ENCODE measurements around the gene CPSF4.

Gene CPSF4

DNA sequence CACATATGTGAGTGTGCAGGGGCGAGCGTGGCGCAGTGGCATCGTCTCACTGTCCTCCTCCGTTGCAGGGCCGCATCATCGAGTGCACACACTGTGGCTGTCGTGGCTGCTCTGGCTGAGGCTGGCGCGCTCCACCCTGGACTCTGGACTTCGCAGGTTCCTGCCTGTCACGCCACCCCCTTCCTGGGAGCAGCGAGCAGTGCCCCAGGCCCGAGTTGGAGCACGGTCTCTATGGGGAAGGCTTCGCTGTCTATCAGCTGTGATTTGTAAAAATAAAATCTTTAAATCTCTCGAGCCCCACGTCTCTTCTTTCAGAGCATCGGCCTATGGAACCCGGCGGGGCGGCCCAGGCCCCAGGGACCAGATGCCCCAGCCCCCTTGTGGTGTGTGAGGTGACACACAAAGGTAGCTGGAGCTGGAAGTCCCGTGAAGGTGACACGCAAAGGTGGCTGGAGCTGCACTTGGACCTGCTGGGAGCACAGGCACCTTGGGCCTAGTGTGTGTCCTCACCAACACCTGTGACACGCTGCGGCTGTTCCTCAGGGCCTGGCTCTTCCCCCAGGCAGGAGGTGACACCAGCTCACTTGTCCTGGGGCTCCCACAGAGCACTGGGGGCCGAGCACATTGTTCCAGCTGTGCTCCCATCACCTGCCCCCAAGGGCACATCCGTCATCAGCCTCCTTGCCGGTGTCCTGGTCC is 19.3 kb upstream of the CPSF4 start:
- TF ChIP-seq, protein P1, sequence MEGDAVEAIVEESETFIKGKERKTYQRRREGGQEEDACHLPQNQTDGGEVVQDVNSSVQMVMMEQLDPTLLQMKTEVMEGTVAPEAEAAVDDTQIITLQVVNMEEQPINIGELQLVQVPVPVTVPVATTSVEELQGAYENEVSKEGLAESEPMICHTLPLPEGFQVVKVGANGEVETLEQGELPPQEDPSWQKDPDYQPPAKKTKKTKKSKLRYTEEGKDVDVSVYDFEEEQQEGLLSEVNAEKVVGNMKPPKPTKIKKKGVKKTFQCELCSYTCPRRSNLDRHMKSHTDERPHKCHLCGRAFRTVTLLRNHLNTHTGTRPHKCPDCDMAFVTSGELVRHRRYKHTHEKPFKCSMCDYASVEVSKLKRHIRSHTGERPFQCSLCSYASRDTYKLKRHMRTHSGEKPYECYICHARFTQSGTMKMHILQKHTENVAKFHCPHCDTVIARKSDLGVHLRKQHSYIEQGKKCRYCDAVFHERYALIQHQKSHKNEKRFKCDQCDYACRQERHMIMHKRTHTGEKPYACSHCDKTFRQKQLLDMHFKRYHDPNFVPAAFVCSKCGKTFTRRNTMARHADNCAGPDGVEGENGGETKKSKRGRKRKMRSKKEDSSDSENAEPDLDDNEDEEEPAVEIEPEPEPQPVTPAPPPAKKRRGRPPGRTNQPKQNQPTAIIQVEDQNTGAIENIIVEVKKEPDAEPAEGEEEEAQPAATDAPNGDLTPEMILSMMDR (IDR thresholded peaks at IDR 0.05; ENCODE audit: low read length, missing control alignments) = no peak
- H3K4me3 ChIP-seq (replicated peaks; ENCODE audit: low read depth, low read length) = no peak overlapping the region
- no peak for DNase-seq (ENCODE audit: low read depth)

DNA sequence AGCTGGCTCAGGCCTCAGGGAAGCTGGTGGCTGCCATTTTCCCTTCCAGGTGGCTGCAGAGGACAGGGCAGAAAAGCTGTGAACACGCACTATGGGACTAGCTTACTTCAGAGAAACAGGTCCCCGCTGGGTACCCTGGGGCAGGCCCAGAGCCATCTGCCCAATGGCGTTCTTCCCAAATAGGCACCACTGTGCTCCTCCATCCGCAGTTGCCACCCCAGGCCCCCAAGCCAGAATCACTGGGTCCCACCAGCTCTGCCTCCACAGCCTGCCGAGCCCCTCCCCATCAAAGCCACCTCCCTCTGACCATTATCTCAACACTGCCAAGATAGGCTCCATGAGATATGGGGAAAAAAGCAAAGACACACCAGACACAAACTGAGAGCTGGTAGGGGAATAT is 18.5 kb upstream of the CPSF4 start:
- TF ChIP-seq, protein P1 (IDR thresholded peaks at IDR 0.05; ENCODE audit: low read length, missing control alignments) = no peak
- H3K4me3 ChIP-seq (replicated peaks; ENCODE audit: low read depth, low read length) = no peak overlapping the region
- DNase-seq (ENCODE audit: low read depth) = no peak

DNA sequence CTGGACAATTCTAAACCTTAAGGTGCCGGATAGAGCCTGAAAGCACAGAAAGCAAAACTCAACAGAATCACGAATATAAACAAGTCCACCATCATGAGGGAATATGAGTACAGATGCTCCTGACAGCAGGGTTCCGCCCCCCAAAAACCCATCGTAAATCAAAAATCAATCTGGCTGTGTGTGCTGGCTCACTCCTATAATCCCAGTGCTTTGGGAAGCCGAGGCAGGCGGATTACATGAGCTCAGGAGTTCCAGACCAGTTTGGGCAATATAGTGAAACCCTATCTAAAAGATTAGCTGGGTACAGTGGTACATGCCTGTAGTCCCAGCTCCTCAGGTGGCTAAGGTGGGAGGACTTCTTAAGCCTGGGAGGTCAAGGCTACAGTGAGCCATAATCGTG is 17.8 kb upstream of the CPSF4 start:
- TF ChIP-seq, protein P1 (IDR thresholded peaks at IDR 0.05; ENCODE audit: low read length, missing control alignments) = no peak
- H3K4me3 ChIP-seq (replicated peaks; ENCODE audit: low read depth, low read length) = no peak overlapping the region
- no peak for DNase-seq (ENCODE audit: low read depth)

DNA sequence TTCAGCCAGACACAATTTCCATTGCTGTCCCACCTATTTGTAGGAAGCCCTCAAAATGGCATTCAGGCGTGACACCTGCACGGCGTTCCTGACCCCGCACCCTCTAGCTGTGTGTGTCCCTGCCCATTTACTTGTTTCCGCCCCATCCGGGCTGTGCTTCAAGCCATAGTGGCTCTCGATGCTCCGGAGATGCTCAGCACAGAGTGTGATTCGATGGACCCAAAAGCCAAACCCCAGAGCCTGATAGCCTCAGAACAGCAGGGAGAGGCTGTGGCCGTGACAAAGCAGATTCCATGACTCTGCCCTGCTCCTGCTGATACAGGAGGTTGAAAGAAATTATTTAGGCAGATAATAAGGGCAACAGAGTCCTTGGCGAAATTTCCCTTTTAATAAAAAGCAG is 16.6 kb upstream of the CPSF4 start:
- no peak overlapping the region for H3K4me3 ChIP-seq (replicated peaks; ENCODE audit: low read depth, low read length)
- TF ChIP-seq, protein P1 (IDR thresholded peaks at IDR 0.05; ENCODE audit: low read length, missing control alignments) = no peak
- DNase-seq (ENCODE audit: low read depth) = no peak

DNA sequence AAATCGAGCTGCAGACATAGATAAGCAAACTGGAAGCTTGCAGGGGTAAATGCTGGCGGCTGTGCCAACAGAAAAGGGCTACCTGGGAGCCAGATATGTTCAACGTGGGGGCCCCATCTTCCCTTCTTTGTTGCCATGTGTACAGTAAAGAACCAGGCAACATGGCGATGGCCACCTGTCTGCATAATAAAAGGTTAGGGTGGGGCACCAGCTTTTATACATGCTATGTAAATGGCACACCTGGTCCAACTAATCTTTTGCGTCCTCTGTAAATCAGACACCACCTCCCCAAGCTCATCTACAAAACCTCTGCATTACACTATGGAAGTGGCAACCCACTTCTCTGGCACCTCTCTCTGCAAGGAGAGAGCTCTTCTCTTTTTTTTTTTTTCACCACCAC is 16.1 kb upstream of the CPSF4 start:
- no peak for DNase-seq (ENCODE audit: low read depth)
- TF ChIP-seq, protein P1 (IDR thresholded peaks at IDR 0.05; ENCODE audit: low read length, missing control alignments) = no peak
- no peak overlapping the region for H3K4me3 ChIP-seq (replicated peaks; ENCODE audit: low read depth, low read length)

DNA sequence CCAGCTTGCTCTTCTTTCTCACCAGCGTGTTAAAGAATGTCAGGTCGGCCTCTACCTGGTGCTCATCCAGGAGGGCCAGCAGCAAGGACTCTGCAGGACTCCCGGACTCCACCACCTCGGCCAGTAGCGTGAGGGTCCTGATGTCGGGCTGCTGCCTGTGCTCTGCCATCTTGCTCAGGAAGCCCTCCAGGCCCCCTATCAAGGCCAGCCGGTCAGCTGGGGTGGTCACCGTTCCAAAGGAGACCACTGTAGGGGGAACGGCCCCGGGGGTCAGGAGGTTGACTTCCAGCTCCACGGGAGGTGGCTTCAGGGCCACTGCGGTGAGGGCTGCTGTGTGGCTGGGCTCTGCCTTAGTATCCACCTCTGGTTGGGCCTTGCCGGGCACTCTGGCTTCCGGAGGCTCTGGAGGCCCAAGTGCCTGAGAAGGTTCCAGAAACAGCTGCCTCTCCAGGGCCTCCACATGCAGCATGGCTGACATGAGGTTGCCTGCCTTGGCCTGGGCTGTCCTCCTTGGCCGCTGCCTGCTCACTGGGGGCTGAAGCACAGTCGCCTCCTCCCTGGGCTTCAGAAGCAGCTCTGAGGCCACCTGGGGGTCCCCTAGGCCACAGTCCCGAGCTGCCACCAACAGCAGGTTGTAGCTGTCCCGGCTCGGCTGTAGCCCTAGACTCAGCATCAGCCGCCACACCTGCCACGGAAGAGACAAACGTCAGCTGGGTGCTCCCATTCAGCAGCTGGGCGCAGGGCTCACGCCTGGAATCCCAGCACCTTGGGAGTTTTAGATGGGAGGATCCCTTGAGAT is 13.6 kb upstream of the CPSF4 start:
- TF ChIP-seq, protein P1 (IDR thresholded peaks at IDR 0.05; ENCODE audit: low read length, missing control alignments) = no peak

More for the DNA sequence above, 13.6 kb upstream of the CPSF4 start:
- no peak for DNase-seq (ENCODE audit: low read depth)
- H3K4me3 ChIP-seq (replicated peaks; ENCODE audit: low read depth, low read length) = no peak overlapping the region

Data from fibroblast of pulmonary artery (primary cell).